Peyer's patch (tissue), 4 donors: ENCODE data around the gene RFTN1.

Source experiments
- POLR2A ChIP-seq, 2 donors: fragments of 450-650 bp; IDR thresholded peaks; one replicate each; pipeline ENCODE4 v1.5.1; 2017; ENCODE audit warnings: antibody characterized with exemption in 2 of 2, mild to moderate bottlenecking in 2 of 2, moderate library complexity in 2 of 2
- TF ChIP-seq, protein P1 (sequence below), 6 experiments: fragments of 450-650 bp in 4 of 6; fragments of 200-600 bp in 2 of 6; sonication (generic) in 1 of 6; IDR thresholded peaks; one replicate each; pipeline ENCODE4 v1.5.1; 2017 to 2019; ENCODE audit warnings: antibody characterized with exemption in 6 of 6, mild to moderate bottlenecking in 3 of 6, moderate library complexity in 1 of 6

DNA sequence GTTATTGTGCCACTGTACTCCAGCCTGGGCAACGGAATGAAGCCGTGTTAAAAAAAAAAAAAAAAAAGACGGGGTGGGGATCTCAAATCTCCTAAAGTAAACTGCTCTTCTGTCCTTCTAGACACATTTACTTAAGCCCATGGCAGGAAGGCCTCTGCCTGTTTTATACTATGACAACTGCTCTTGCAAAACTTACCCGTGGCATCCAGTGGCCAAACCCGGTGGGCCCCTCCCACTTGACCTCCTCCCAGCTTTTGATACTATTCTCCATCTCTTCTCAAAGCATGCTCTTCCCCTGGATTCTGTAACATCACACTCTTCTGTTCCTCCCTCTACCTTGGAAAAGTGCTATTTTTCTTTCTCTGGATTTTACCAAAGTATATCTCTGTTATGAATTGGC lies 112.2 kb downstream of the RFTN1 start:
- TF ChIP-seq, protein P1, sequence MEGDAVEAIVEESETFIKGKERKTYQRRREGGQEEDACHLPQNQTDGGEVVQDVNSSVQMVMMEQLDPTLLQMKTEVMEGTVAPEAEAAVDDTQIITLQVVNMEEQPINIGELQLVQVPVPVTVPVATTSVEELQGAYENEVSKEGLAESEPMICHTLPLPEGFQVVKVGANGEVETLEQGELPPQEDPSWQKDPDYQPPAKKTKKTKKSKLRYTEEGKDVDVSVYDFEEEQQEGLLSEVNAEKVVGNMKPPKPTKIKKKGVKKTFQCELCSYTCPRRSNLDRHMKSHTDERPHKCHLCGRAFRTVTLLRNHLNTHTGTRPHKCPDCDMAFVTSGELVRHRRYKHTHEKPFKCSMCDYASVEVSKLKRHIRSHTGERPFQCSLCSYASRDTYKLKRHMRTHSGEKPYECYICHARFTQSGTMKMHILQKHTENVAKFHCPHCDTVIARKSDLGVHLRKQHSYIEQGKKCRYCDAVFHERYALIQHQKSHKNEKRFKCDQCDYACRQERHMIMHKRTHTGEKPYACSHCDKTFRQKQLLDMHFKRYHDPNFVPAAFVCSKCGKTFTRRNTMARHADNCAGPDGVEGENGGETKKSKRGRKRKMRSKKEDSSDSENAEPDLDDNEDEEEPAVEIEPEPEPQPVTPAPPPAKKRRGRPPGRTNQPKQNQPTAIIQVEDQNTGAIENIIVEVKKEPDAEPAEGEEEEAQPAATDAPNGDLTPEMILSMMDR (IDR thresholded peaks at IDR 0.05): no peak
- TF ChIP-seq POLR2A (IDR thresholded peaks at IDR 0.05): no peak
